GM06990 (cell line): Measurements from ENCODE around the gene CCR9.

ENCODE experiments used
- DNase-seq: peaks from one replicate; pipeline ENCODE4 v3.0.0-alpha.2; 2011; ENCODE audit not compliant: insufficient read length; ENCODE audit errors: extremely low read depth
- H3K27me3 ChIP-seq: replicated peaks from 2 replicates; pipeline ENCODE4 v1.6.0; 2011; ENCODE audit warnings: low read length; ENCODE audit not compliant: control insufficient read depth, insufficient read depth
- H3K36me3 ChIP-seq: 2 replicates; pipeline ENCODE4 v1.5.1; 2011; ENCODE audit warnings: low read length; ENCODE audit not compliant: control insufficient read depth, insufficient read depth
- H3K4me3 ChIP-seq: replicated peaks from 2 replicates; pipeline ENCODE4 v1.5.1; 2011; ENCODE audit warnings: low read depth, mild to moderate bottlenecking, control low read depth, low read length
- CTCF ChIP-seq: IDR thresholded peaks from 2 replicates; pipeline ENCODE4 v1.5.1; 2011; ENCODE audit warnings: low read length, control low read depth, mild to moderate bottlenecking, inconsistent platforms; ENCODE audit not compliant: insufficient read depth, poor library complexity, severe bottlenecking

CCR9 gene

GRCh38 chr3:45869638-45870037 is 16.7 kb upstream of the CCR9 start:
- Histone ChIP-seq H3K4me3 (no peak overlapping the region), H3K27me3 (peaks cover 1% of the 10 kb centered on the region; the same call in 1 of the 2 replicates), H3K36me3 (no peaks in the 10 kb centered on the region)
- no peak for TF ChIP-seq CTCF
- DNase-seq: no peak

- no peaks in the 10 kb centered on the region for H3K36me3 ChIP-seq
- H3K27me3 ChIP-seq: peaks cover 1% of the 10 kb centered on the region; the same call in 1 of the 2 replicates
- no peak overlapping the region for H3K4me3 ChIP-seq
- no peak for TF ChIP-seq CTCF
- DNase-seq: no peak
Measured at GRCh38 chr3:45870099-45870498, 16.2 kb upstream of the CCR9 start.

- no peak for TF ChIP-seq CTCF
- Histone ChIP-seq H3K36me3 (no peaks in the 10 kb centered on the region), H3K27me3 (peaks cover 1% of the 10 kb centered on the region; the same call in 1 of the 2 replicates), H3K4me3 (no peak overlapping the region)
- DNase-seq: no peak
Measured at GRCh38 chr3:45871780-45872179, 14.6 kb upstream of the CCR9 start.

- no peak overlapping the region for H3K4me3 ChIP-seq
- H3K27me3 ChIP-seq: peaks cover 1% of the 10 kb centered on the region; the same call in 1 of the 2 replicates
- no peak for DNase-seq
- no peak for TF ChIP-seq CTCF
- no peaks in the 10 kb centered on the region for H3K36me3 ChIP-seq
Measured at GRCh38 chr3:45872569-45872968, 13.8 kb upstream of the CCR9 start.

GRCh38 chr3:45873036-45873435 is 13.3 kb upstream of the CCR9 start:
- no peak for DNase-seq
- Histone ChIP-seq H3K4me3 (no peak overlapping the region), H3K27me3 (peaks cover 1% of the 10 kb centered on the region; the same call in 1 of the 2 replicates), H3K36me3 (no peaks in the 10 kb centered on the region)
- no peak for TF ChIP-seq CTCF

- TF ChIP-seq CTCF: no peak
- no peaks in the 10 kb centered on the region for H3K36me3 ChIP-seq
- no peak overlapping the region for H3K4me3 ChIP-seq
- no peak for DNase-seq
- H3K27me3 ChIP-seq: peaks cover 1% of the 10 kb centered on the region; the same call in 1 of the 2 replicates
Measured at GRCh38 chr3:45873638-45874037, 12.7 kb upstream of the CCR9 start.
